ENCODE data around the gene PKD1. TPM values are rescaled to one million over a fixed set of nuclear protein-coding genes. Genes with fewer than 3 reads are reported as not detected.

The PKD1 gene
- total and polyA plus RNA-seq, 9 donors, result 63.3 to 183 (median 153) TPM

DNA sequence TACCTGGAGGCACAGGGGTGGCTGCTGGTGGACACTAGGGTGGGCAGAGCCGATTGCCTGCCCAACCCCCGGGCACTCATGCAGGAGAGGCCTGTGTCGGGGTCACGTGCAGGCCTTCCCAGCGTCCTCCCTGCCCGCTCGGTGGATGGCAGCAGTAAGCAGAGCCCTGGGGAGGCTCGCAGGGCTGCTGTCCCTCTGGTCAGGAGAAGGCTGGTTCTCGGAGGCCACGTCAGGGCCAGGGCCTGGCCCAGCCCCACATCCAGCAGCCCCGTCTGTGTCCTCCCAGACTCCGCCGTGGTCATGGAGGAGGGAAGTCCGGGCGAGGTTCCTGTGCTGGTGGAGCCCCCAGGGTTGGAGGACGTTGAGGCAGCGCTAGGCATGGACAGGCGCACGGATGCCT lies 52.3 kb downstream of the PKD1 start:
- WGBS (ENCODE audit: insufficient coverage), result 76% methylated on average over 19 of the region's 19 CpGs

DNA sequence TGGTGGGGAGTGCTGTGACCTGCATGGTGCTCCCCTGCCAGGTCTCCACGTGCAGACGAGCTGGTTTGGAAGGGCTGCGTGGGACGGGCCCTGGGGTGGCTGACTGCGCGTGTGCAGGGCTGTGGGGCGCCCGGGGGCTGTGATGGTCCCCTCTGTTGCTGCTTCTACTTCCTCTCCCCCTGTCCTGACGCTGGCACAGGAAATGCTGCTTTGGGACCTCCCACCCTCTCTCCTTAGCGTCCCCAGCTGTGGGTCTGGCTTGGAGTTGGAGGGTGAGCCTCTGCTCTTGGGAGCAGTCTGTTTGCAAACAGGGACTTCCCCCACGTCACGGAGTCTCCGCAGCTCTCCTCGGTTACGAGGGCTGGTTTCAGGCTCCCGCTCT lies 52.7 kb downstream of the PKD1 start:
- Histone ChIP-seq H3K36me3 (ENCODE audit: control insufficient read depth, insufficient read depth, low read length) (peaks cover 90% of the 10 kb centered on the region), H3K27me3 (ENCODE audit: control insufficient read depth, insufficient read depth, low read length) (no peaks in the 10 kb centered on the region), H3K4me1 (ENCODE audit: control insufficient read depth, insufficient read depth, low read length) (peaks cover 25% of the 10 kb centered on the region), H3K27ac (ENCODE audit: low read length) (peak overlapping the region; percentile 29), H3K9me3 (replicated peaks; ENCODE audit: control insufficient read depth, low read depth, low read length) (no peaks in the 10 kb centered on the region), H3K4me3 (ENCODE audit: low read length) (no peak overlapping the region)
- no peak for DNase-seq
- WGBS (ENCODE audit: insufficient coverage), result 65% methylated on average over 11 of the region's 16 CpGs

More for the DNA sequence above, 52.3 kb downstream of the PKD1 start:
- Histone ChIP-seq H3K27ac (ENCODE audit: low read length) (no peak overlapping the region), H3K4me3 (ENCODE audit: low read length) (no peak overlapping the region), H3K36me3 (ENCODE audit: control insufficient read depth, insufficient read depth, low read length) (peaks cover 90% of the 10 kb centered on the region), H3K4me1 (ENCODE audit: control insufficient read depth, insufficient read depth, low read length) (peaks cover 25% of the 10 kb centered on the region), H3K27me3 (ENCODE audit: control insufficient read depth, insufficient read depth, low read length) (no peaks in the 10 kb centered on the region), H3K9me3 (replicated peaks; ENCODE audit: control insufficient read depth, low read depth, low read length) (no peaks in the 10 kb centered on the region)
- DNase-seq, result no peak

DNA sequence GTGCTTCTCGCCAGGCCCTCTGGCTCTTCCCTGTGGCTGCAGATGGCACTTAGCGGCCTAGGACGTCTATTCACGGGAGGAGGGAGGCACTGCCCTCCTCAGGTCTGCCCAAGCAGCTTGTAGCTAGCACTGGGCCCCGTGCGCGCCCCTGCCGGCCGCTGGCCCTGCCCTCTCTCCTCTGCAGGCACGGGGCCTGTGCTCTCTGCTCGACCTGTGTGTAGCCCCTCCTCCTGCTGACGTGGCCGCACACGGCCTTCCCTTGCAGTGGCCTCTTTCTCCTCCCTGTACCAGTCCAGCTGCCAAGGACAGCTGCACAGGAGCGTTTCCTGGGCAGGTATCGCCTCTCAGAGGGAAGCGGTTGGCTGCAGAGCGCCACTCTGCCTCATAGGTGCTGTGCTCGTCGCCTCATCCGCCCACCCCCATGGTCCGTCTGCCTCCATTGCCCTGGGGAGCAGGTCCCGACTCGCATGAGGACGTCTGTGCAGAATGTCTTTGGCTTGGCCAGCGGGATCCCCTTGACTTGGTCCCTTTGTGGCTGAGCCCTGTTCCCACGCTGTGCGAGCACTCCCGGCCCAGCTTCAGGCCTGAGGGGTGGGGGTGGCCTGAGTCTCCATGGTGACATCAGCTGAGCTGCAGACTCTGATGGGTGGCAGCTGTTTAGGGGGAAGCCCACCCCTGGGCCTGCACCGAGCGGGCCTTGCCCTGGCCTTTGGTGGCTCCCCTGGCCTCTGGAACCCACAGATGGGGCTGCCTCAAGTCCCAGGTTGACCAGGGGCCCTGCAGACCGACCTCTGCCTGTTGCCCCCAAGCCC lies 53.3 kb downstream of the PKD1 start:
- Histone ChIP-seq H3K9me3 (replicated peaks; ENCODE audit: control insufficient read depth, low read depth, low read length) (no peaks in the 10 kb centered on the region), H3K4me1 (ENCODE audit: control insufficient read depth, insufficient read depth, low read length) (peaks cover 25% of the 10 kb centered on the region), H3K27me3 (ENCODE audit: control insufficient read depth, insufficient read depth, low read length) (no peaks in the 10 kb centered on the region), H3K4me3 (ENCODE audit: low read length) (no peak overlapping the region), H3K27ac (ENCODE audit: low read length) (peak overlapping the region; percentile 35), H3K36me3 (ENCODE audit: control insufficient read depth, insufficient read depth, low read length) (peaks cover 91% of the 10 kb centered on the region)
- WGBS (ENCODE audit: insufficient coverage), result 54% methylated on average over 31 of the region's 32 CpGs
- peak; percentile 60 for DNase-seq

DNA sequence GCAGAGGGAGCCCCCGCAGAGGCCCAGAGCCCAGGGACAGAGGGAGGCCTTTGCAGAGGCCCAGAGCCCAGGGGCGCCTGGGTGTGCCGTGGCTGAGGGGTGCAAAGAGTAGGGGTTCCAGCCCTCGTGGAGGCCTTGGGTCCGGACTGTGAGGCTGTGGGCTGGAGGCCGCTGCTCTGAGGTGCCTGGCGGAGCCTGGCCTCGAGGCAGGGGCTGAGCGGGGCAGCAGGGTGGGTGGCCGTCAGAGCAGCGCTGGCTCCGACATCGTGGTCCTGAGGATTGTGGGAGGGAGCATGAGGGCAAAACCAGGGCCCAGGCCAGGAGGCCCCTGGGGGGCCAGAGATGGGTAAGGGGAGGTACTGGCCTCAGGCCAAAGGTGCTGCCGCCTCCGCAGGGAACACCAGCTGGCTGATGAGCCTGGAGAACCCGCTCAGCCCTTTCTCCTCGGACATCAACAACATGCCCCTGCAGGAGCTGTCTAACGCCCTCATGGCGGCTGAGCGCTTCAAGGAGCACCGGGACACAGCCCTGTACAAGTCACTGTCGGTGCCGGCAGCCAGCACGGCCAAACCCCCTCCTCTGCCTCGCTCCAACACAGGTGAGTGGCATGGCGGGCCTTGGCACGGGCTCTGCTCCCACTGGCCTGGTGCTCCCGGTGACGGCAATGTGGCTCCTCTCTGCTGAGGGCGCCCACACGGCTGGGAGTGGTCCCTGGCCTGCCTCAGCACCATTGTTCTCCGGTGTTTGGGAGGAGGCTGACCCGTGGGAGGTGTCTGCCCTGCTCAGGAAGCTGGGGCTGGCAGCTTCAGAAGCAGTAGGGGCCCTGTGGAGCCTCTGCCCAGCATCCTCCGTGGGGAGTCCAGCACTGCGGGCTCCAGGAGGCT lies 54.3 kb downstream of the PKD1 start:
- 85% methylated on average over 30 of the region's 35 CpGs for WGBS (ENCODE audit: insufficient coverage)
- no peaks in the 10 kb centered on the region for H3K9me3 ChIP-seq (replicated peaks; ENCODE audit: control insufficient read depth, low read depth, low read length)
- peaks cover 92% of the 10 kb centered on the region for H3K36me3 ChIP-seq (ENCODE audit: control insufficient read depth, insufficient read depth, low read length)
- no peaks in the 10 kb centered on the region for H3K27me3 ChIP-seq (ENCODE audit: control insufficient read depth, insufficient read depth, low read length)
- no peak for DNase-seq
- H3K4me3 ChIP-seq (ENCODE audit: low read length), result no peak overlapping the region
- peaks cover 25% of the 10 kb centered on the region for H3K4me1 ChIP-seq (ENCODE audit: control insufficient read depth, insufficient read depth, low read length)
- H3K27ac ChIP-seq (ENCODE audit: low read length), result peak overlapping the region; percentile 35

DNA sequence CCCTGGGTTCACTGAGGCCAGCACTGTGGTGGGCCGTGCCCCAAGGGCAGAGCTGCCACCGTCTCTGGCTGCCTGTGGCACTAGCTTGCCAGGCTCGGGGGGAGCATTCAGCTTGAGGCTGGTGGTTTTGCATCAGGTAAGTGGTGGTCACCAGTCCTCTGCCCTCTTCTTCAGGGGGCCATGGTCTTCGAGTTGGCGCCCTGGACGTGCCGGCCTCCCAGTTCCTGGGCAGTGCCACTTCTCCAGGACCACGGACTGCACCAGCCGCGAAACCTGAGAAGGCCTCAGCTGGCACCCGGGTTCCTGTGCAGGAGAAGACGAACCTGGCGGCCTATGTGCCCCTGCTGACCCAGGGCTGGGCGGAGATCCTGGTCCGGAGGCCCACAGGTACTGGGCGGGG lies 55.7 kb downstream of the PKD1 start:
- Histone ChIP-seq H3K36me3 (ENCODE audit: control insufficient read depth, insufficient read depth, low read length) (peaks cover 88% of the 10 kb centered on the region), H3K27me3 (ENCODE audit: control insufficient read depth, insufficient read depth, low read length) (no peaks in the 10 kb centered on the region), H3K4me3 (ENCODE audit: low read length) (no peak overlapping the region), H3K9me3 (replicated peaks; ENCODE audit: control insufficient read depth, low read depth, low read length) (no peaks in the 10 kb centered on the region), H3K27ac (ENCODE audit: low read length) (no peak overlapping the region), H3K4me1 (ENCODE audit: control insufficient read depth, insufficient read depth, low read length) (peaks cover 25% of the 10 kb centered on the region)
- DNase-seq, result no peak
- 94% methylated on average over 16 of the region's 16 CpGs for WGBS (ENCODE audit: insufficient coverage)

DNA sequence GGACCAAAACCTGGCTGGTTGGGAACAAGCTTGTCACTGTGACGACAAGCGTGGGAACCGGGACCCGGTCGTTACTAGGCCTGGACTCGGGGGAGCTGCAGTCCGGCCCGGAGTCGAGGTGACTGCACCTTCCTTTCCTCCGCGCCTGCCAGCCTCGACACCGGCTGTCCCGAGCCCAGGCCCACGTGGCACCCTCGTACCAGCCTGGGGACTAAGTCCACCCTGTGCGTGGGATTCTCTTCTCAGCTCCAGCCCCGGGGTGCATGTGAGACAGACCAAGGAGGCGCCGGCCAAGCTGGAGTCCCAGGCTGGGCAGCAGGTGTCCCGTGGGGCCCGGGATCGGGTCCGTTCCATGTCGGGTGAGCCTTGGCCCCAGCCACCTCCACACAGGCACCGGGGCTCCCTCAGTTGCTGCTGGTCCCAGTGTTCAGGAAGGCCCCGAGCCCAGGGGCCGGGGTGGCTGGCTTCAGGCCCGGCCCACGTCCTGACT lies 56.3 kb downstream of the PKD1 start:
- no peaks in the 10 kb centered on the region for H3K27me3 ChIP-seq (ENCODE audit: control insufficient read depth, insufficient read depth, low read length)
- peaks cover 88% of the 10 kb centered on the region for H3K36me3 ChIP-seq (ENCODE audit: control insufficient read depth, insufficient read depth, low read length)
- H3K27ac ChIP-seq (ENCODE audit: low read length), result no peak overlapping the region
- no peaks in the 10 kb centered on the region for H3K9me3 ChIP-seq (replicated peaks; ENCODE audit: control insufficient read depth, low read depth, low read length)
- peaks cover 25% of the 10 kb centered on the region for H3K4me1 ChIP-seq (ENCODE audit: control insufficient read depth, insufficient read depth, low read length)
- DNase-seq, result no peak
- H3K4me3 ChIP-seq (ENCODE audit: low read length), result no peak overlapping the region
- WGBS (ENCODE audit: insufficient coverage), result 90% methylated on average over 28 of the region's 30 CpGs

DNA sequence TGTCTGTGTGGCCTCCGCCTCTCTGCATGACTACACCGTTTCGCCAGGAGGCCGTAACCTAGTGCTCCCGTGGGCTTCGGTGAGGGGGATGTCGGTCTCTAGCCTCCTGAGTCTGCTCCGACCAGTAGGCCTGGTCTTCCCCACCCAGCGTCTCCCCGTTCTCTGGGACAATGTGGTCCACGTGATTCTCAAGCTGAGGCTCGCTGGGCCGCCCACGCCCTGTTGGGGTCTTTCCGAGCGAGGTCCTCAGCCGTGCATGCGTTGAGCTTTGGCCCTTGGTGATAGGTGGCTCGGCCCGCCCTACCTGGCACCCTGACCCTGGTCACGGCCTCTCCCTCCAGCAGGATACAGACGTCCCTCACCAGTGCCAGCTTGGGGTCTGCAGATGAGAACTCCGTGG lies 57.0 kb downstream of the PKD1 start:
- WGBS (ENCODE audit: insufficient coverage), result 90% methylated on average over 23 of the region's 23 CpGs
- H3K36me3 ChIP-seq (ENCODE audit: control insufficient read depth, insufficient read depth, low read length), result peaks cover 88% of the 10 kb centered on the region
- no peaks in the 10 kb centered on the region for H3K27me3 ChIP-seq (ENCODE audit: control insufficient read depth, insufficient read depth, low read length)
- H3K9me3 ChIP-seq (replicated peaks; ENCODE audit: control insufficient read depth, low read depth, low read length), result no peaks in the 10 kb centered on the region
- H3K27ac ChIP-seq (ENCODE audit: low read length), result no peak overlapping the region
- H3K4me1 ChIP-seq (ENCODE audit: control insufficient read depth, insufficient read depth, low read length), result peaks cover 24% of the 10 kb centered on the region
- H3K4me3 ChIP-seq (ENCODE audit: low read length), result no peak overlapping the region
- DNase-seq, result no peak

DNA sequence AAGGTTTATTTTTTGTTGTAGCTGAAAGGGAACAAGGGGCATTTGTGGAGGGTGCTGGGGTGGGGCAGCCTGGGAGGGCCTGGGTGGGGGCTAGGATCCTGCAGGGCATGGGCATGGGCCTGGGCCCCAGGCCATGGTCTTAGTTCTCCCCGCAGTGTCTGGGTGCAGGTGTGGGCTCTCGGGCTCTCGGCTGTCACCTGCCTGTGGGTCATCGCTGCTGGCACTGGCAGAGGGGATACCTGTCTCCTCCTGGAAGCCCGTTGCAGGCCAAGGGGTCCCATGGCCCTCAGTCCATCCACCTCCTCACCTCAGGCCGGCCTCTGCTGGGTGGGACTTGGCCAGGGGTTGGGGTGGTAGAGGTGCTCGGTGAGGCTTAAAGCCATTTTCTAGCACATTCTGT lies 57.6 kb downstream of the PKD1 start:
- Histone ChIP-seq H3K4me1 (ENCODE audit: control insufficient read depth, insufficient read depth, low read length) (peaks cover 18% of the 10 kb centered on the region), H3K9me3 (replicated peaks; ENCODE audit: control insufficient read depth, low read depth, low read length) (no peaks in the 10 kb centered on the region), H3K4me3 (ENCODE audit: low read length) (no peak overlapping the region), H3K27ac (ENCODE audit: low read length) (no peak overlapping the region), H3K27me3 (ENCODE audit: control insufficient read depth, insufficient read depth, low read length) (no peaks in the 10 kb centered on the region), H3K36me3 (ENCODE audit: control insufficient read depth, insufficient read depth, low read length) (peaks cover 88% of the 10 kb centered on the region)
- WGBS (ENCODE audit: insufficient coverage), result 100% methylated on average over 1 of the region's 7 CpGs
- DNase-seq, result no peak

DNA sequence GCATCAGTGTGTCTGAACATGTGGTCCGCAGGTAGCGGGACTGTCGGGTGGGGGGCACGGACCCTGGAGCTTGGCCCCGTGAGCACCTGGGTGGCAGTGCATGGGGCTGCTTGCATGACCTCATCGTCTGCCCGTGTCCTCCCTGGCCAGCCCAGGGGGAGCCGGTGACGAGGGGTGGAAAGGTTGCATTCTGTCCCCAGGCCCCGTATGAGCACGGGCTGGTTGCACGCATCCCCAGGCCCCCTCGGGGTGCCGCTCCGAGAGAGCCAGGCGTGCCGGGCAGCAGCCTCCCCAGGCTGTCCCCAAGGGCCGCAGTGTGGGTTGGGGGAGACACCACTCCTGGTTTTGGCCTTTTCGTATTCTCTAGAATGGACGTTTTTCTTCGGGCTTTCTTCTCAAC lies 58.0 kb downstream of the PKD1 start:
- no peak overlapping the region for H3K4me3 ChIP-seq (ENCODE audit: low read length)
- 91% methylated on average over 20 of the region's 21 CpGs for WGBS (ENCODE audit: insufficient coverage)

DNA sequence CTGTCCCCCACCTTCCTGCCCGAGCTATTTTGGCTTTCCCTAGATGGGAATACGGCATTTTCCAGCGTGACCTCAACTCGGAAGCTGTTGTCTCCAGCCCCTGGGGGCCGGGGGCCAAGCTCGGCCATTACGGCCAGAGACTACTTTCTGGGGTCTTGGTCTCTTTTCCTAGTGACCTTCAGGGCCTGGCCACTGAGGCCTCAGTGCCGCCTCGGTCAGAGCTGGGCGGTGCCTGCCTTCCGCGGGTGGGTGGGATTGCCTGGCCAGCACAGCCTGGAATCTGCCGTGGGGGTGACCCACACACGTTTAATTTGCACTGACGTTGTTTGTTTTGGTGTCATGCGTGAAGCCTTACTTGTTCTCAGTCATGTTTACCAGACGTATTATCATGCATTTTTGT lies 58.7 kb downstream of the PKD1 start:
- no peak for DNase-seq
- 84% methylated on average over 17 of the region's 17 CpGs for WGBS (ENCODE audit: insufficient coverage)
- Histone ChIP-seq H3K27me3 (ENCODE audit: control insufficient read depth, insufficient read depth, low read length) (no peaks in the 10 kb centered on the region), H3K36me3 (ENCODE audit: control insufficient read depth, insufficient read depth, low read length) (peaks cover 89% of the 10 kb centered on the region), H3K4me1 (ENCODE audit: control insufficient read depth, insufficient read depth, low read length) (peaks cover 8% of the 10 kb centered on the region), H3K4me3 (ENCODE audit: low read length) (no peak overlapping the region), H3K9me3 (replicated peaks; ENCODE audit: control insufficient read depth, low read depth, low read length) (no peaks in the 10 kb centered on the region), H3K27ac (ENCODE audit: low read length) (no peak overlapping the region)

More for the DNA sequence above, 58.0 kb downstream of the PKD1 start:
- Histone ChIP-seq H3K27me3 (ENCODE audit: control insufficient read depth, insufficient read depth, low read length) (no peaks in the 10 kb centered on the region), H3K36me3 (ENCODE audit: control insufficient read depth, insufficient read depth, low read length) (peaks cover 89% of the 10 kb centered on the region), H3K27ac (ENCODE audit: low read length) (no peak overlapping the region), H3K4me1 (ENCODE audit: control insufficient read depth, insufficient read depth, low read length) (peaks cover 14% of the 10 kb centered on the region), H3K9me3 (replicated peaks; ENCODE audit: control insufficient read depth, low read depth, low read length) (no peaks in the 10 kb centered on the region)
- DNase-seq, result no peak
